Measurements from ENCODE around the gene BRSK1.

Gene BRSK1

DNA sequence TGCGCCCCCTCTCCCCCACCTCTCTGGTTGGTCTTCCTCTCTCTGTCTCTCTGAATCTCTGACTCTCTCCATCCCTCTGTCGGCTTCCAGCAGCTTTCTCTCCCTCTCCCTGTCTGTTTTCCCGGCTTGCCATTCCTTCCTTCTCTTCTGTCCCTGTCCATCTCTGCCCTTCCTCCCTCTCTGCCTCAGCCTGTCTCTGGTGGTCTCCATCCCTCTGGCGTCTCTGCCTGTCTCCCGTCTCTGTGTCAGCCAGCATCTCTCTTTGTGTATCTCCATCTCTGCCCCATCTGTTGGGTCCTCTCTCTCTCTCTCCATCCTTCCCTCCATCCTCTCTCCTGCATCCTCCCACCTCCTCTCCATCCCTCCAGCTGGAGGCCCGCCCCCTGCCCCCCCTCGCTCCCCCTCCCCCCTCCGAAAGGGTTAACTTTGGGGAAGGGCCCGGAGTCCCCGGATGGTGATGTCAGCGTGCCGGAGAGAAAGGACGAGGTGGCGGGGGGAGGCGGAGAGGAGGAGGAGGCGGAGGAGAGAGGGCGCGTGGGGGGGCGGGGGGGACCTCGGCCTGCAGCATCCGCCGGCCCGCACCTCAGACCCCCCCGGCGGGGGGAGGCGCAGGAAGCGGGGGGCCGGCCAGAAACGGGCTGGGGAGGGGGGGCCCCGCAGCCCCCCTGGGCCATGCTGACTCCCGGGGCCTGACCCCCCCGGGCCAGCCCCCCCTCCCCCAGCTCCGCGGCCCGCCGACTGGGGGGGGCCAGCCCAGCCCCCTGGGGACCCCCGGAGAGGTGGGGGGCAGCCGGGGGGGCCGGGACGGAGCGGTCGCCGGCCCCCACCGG, at the start of gene BRSK1:
BRSK1 (plus strand) TSS at position 450 of the 830 bp plus-strand sequence. CDS start 446 bp downstream, outside the sequence.
- DNase-seq, result peak; percentile 28

DNA sequence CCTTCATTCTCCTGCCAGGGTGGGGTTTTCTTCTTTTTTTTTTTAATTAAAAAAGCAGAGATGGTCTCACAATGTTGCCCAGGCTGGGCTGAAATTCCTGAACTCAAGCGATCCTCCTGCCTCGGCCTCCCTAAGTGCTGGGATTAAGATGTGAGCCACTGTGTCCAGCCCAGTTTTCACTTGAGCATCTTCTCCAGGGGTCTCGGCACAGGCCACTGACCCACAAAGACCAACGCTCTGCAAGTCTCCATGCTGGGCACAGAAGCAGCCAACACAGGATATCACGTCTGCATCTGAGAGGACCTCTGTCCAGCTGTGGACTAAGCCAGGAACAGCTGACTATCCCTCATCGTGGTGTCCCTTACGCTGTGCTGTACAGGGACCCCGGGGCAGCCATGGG, 45.8 kb upstream of the BRSK1 start:
- no peak for DNase-seq

DNA sequence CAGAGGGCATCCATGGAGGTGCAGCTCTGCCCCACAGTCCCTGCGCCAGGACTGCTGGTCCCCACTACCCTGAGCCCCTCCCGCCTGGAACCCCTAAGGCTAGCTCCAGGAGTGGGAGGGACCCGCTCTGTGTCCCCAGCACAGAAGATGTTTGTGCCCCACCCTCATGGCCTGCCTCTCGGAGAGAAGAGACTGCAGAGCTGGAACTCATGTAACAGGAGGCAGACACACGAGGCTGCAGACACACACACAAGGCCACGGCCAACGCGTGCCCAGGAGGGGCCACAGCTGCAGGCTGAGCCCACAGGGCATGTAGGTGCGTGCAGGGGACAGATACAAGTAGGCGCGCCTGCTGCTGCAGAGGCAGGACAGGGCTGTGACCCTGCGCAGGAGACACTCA, 44.8 kb upstream of the BRSK1 start:
- DNase-seq, result no peak

DNA sequence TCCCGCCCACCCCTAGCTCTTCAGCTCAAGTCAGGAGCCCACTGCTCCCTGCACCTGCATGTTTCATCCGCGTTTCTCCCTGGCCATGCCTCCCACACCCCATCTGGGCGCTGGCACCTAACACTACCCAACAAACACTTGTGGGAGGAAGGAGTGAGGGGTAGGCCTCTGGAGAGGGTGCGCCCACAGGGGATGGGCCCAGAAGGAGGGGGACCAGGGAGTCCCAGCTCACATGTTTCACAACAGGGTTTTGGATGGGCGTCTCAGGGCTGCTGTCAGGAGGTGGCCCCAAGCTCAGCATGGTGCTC, 43.1 kb upstream of the BRSK1 start:
- no peak for DNase-seq

DNA sequence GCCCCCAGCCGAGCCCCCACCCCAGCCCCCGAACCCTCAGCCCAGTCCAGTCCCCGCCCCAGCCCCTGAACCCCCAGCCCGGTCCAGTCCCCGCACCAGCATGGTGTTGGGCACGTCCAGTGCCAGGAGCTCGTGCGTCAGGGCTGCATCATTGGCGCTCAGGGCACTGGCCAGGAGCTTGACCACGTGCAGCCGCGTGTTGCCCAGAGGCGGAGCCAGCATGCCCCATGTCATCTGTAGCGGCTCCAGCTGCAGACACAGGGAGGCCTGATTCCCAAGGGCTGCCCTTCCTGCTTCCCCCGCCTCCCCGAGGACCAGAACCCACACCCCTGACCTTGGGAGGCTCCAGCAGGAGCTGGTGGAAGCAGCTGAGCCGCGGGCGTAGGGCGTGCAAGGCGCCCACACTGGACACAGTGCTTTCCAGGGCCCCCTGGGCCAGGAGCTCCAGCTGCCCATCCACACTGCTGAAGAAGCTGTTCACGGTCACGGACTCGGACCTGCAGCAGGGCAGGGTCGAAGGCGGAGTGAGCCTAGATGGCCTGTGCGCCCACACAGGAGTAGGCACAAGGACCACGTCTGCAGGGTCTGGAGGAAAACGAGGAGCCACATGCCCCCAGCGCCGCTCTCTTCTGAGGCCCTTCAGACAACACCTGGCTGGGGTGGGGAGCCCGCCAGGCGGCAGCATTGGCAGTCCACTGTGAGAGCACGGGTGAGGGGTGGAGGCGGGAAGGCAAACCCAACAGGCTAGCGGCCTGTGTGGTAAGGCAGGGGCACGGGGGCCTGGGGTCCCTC, 42.5 kb upstream of the BRSK1 start:
- DNase-seq, result no peak

DNA sequence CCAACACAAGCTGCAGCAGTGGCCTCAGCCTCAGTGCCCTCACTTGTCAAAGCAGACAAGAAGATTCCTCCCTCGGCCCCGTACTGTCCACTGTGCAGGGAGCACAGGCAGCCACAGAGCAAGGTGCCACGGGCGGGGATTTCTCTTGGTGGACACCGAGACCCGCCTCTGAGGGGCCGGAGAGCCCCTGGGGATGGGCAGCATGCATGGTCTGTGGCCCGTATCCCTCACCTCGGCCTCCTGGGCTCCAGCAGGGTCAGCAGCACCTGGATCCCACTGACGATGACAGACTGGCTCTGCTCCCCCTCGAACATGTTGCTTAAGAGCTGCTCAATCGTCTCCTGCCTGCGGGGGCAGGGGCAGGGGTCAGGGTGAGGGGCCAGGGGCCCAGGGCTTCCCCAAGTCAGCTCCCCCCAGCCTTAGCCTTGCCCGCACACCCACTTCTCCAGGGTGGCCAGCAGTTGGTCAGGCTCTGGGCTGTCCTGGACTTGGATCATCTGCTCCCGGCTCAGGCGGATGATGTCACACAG, 41.8 kb upstream of the BRSK1 start:
- no peak for DNase-seq

DNA sequence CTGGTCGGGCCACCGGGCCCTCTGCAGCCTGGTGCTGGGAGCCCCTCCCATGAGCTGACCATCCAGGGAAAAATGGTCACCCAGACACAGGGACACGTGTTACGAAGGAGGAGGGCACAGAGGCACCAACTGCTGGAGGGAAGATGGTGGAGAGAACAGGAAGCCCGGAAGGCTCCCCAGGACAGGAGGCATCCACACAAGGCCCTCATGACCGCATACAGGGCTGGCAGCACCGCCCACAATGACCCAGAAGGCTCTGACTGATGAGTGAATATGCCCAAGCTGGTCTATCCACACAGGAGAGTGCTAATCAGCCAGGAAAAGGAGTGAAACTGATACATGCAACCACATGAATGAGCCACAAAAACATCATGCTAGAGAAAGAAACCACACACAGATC, 41.3 kb upstream of the BRSK1 start:
- DNase-seq, result no peak

DNA sequence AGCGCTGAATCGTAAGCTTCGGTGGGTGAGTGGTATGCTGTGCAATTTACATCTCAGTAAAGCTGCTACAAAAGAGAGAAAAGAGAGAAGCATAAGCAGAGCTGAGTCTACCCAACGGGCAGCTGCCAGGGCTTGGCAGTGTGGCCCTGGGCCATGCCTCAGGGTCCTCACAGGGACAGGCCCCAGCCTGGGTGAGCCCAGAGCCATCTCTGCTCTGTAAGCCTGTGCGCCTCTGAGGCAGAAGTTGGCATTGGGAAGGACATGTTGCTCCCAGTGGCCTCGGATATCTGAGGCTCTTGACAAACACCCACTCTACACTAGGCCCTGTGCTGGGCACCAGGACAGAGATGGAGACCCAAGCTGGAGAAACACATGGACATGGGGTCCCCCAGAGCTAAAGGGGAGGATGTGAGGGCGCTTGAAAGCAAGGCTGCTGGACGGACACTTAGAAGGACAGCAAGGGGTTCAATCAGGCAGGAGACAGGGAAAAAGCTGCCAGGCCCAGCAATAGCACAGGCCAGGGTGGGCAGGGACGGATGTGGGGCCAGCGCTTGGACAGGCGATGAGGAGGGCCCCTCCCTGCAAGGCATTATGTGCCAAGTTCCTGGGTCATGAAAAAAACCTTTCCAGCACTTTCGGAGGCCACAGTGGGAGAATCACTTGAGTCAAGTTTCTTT, 39.7 kb upstream of the BRSK1 start:
- no peak for DNase-seq

DNA sequence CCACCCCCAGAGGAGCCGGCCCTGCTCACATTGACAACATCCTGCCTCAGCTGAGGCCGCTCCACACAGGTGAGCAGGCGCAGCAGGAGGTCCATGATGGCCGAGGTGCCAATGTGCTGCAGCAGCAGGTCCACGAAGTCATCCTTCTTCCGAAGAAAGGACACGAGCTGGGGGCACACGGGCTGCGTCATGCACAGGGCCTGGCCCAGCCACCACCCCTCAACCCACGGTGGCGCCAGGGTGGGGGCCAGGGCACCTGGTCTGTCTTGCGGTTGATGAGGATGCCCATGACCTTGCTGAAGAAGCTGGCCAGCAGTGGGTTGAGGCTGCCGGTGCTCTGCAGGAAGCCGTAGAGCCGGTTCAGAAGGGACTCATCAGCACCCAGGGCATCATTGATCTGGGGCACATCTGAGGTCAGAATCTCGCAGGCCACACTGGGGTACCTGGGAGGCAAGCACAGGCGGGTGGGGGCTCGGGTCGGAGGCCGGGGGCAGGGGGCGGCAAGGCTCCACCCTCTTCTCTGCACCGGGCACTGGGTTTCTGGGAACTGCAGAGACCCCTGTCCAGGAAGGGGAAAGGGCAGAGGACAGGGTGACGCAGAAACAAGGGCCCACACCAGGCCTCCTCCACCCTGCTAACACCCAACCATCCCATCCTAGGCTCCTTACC, 38.4 kb upstream of the BRSK1 start:
- DNase-seq, result no peak

DNA sequence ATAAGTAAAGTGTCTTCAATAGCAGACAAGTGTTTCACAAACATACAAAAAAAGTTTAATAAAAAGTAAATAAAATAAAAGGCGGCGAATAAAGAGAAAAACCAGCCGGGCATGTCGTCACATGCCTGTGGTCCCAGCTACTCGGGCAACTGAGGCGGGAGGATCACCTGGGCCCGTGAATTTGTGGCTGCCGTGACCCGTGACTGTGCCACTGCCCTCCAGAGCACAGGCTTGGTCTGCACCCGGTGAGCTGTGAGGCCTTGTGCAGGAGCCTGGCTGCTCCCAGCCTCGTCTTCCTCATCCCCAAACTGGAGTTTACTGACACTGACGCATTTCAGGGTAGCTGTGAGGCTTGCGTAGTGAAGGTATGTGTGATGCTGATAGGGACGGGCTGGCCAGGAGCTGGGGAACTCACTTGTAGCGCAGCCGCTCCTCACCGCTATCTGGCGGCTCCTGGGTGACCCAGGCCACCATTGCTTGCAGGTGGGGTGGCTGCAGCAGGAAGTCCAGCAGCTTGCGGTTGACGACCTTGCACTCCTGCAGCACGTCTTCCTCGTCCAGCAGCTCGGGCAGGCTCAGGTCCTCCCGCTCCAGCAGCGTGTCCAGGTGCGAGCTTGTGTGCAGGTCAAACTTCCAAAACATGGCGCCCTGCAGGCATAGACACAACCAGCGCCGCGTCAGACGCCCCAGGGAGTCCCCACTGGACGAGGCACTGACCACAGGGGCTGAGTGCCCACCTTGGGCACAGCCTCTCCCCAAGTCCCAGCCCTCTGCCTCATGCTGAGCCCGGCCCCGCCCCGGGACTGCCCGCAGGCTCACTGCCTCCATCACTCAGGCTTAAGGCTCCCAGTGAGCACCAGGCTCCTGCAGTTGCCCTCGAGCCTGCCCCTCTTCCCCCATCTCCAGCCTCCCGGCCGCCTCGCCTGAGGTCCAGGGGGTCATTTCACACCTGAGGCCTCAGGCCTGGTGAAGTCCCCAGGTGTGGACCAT, 37.0 kb upstream of the BRSK1 start:
- DNase-seq, result no peak

DNA sequence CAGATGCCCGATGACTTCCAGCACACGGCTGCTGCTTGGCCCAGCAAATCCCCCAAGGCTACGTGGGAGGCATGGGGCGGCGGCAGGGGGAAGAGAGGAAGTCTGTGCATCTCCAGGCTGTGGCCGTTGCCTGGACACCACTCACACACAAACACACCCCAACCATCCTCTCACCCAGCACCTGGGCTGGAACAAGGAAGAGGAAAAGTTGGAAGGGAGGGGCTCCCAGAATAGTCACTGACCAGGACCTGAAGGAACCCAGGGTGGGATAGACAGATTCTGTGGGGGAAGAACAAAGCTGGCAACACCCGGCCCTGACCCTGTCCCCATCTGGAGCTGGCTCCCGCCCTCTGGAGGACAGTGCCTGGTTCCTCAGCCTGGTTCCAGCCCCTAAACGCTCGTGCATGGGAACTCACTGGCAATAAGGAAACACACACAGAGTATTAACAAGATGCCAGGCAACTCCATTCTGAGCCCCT, 36.1 kb upstream of the BRSK1 start:
- no peak for DNase-seq

DNA sequence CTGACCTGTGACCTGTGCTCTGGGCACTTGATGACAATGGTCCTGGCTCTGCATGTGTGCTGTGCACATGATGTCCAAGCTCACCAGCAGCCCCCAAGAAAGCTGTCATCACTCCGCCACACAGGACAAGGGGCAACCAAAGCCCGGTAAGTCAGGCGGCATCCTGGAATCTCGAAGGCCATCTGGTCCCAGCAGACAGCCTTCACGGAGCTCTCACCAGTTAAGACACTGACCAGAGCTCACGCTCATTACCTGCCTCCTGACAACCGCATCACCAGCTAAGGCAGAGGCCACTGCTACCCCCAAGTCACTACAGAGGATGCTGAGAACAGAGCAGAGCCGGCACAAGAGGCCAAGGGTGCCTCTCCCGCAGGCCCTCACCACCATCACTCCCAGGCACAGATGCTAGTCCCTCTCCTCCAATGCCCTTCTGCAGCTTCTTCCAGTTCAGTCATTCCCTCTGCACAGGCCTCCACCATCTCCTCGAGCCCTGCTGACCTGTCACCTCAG, 35.6 kb upstream of the BRSK1 start:
- DNase-seq, result no peak

DNA sequence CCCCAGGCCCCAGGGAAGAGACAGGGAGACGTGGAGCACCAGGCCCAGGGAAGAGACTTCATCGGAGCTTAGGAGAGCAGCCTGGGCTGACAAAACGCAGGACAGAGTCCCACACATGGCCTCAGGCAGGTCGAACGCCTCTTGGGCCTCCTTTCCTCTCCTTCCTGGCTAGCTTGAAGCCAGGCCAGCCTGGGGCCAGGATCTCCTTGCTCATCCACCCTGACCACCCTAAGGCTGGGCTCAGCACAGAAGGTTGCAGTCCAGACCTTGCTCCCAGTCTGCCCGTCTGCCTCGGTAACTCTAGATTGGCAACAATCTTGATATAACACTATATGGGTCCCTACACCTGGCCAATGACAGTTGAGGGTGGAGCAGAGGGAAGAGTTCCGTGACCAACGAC, 35.1 kb upstream of the BRSK1 start:
- DNase-seq, result no peak

DNA sequence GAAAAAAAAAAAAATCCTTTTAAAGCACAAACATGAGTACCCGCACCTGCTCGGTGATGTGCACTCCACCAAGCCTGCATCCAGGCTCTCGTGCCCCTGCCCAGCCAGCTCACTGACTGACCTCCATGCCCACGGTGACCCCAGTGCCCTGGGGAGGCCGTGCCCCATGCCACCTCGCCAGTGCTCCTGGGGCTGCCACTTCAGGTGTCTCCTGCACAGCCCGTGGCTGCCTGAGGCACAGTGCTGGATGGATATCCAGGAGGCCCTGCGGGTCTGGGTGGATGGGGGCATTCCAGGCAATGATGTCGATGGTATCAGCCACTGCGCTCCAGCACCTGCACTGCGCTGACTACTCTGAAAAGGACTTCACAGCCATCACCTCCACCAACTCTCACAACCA, 34.0 kb upstream of the BRSK1 start:
- no peak for DNase-seq

DNA sequence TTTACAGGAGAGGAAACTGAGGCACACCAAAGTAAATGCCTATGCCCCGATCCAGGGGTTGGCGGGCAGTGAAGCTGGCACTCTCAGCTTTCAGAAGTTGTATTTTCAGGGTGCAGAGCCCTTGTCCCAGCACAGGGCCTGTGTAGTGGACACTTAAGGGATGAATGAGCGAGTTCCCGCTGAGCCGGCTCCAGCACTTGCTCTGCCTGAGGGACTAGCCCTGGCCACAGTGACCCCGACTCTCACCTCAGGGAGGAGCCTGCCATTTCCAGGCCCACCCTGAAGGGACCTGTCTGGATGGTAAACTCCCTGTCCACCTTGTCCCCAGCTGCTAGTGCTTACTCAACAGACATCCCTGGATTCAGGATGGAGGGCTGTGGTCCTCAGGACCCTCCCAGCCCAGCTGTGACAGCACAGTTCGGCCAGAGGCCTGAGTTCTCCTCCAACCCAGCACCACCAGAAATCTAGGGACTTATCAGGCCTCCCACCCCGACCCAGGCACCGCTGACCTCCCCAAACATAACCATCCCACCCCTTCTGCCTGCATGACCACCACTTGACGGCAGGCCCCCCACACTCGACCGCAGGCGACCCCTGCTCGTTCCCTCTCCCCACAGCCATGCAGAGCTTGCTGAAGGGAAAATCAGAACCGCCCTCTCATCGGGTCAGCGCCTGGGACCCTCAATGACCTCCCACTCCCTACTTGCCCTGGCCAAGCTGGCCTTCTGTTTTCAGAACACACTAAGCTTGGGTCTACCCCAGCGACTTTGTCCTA, 33.3 kb upstream of the BRSK1 start:
- no peak for DNase-seq

DNA sequence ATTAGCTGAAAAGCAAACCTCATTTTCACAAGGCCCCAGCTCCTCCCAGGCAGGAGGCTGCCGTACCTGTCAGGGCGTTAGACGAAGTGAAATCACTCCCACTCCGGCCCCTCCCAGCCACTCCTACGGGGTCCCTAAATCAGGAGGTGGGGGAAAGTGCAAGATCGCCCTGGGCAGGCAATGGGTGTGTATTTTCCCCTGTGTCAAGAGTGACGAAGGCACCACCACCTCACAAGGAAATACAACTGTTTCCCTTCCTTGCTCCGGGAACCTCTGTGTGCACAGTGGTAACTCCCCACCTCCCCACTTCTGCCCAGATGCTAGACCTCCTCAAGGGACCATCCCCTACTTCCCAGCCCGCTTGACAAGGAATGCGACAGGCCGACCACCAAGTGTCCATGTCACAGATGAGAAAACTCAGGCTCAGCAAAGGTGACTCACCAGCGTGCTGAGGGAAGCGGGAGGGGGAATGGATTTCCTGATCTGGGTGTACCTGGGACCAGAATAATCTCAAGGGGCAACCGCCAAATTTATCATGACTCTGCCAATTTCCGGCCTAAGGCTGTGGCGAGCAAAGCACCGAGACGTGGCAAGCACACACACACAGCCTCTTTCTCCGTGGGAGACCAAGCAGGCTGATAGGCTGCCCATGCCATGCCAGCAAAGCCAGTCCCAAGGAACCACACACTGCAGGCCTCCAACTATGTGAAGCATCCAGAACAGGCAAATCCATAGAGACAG, 32.3 kb upstream of the BRSK1 start:
- peak; percentile 64 for DNase-seq

DNA sequence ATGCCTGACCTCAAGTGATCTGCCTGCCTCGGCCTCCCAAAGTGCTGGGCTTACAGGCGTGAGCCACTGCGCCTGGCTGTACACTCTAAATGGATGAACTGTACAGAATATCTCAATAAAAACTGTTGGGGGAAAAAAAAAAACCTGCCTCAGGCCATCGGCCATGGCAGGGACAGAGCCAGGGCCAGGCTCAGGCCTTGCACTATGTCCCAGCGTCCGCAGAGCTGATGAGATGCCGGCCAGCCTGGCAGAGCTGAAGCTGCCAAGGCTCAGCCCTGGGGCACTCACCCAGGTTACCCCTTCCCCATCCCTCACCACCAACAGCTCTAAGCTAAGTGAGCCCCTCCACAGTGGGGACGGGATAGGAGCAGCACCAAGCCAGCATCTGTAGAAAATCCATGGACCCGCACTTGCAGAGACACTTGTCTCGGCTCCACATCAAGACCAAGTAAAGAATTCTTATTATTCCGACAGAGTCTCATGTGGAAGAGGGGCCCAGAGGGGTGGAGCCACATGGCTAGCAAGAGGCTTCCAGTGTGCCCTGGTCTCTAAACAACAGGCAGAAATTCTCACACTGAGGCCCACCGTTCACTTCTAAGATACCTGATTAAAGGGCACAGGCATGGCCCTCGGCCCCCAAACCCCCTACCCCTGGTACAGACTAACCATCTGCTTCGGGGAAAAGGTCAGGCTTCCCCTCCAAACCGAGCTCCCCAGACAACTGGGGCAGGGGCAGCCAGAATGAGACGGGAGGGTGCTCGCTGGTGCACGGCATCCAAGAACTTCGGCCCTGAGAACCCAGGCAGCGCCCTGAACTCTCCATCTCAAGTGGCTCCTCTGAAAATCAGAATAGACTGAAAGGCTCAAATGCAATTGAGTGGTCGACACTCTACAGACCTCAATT, 30.8 kb upstream of the BRSK1 start:
- no peak for DNase-seq

DNA sequence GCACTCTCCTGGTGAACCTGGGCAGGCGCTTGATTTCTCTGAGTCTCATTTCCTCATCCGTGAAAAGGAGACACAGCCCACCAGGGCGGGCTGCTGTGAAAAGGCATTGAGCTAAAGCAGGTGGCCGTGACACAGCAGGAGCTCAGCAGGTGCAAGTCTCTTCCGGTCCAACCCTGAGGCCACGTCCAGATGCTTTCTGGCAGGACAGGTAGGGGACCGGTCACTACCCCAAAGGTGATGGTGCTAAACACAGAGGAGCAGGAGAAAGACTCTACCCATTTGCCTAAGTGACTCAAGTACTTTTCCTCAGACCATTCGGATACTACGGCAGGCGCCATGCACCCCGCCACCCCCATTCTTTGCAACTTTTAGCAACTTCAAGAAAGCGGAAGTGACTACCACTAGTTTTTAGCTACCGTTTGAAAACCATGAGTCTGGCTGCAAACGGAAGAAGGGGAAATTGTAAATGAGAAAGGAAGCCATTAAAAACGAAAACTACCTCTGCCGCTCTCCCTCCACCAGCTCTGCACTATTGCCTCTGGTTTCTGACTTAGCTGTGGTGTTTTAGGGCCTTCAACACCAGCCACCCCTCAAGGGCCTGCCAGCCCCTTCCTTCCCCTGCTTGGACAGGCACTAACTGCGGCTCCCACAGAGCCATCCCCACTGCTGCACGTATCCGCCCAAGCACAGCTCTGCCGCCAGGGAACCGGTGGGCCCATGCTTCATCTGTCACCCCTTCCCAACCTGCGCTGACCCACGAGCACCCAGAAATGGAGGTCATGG, 29.8 kb upstream of the BRSK1 start:
- peak; percentile 79 for DNase-seq
